Choroid plexus epithelial cell (primary cell): ENCODE measurements around the gene MOCS1.

ENCODE experiments used
- DNase-seq: peaks from one replicate; pipeline ENCODE4 v3.0.0-alpha.2; 2010; ENCODE audit warnings: low read depth
- H3K4me3 ChIP-seq: 2 replicates; pipeline ENCODE4 v1.5.1; 2011; ENCODE audit warnings: low read depth, mild to moderate bottlenecking, control low read depth, low read length, moderate library complexity
- CTCF ChIP-seq: conservative IDR thresholded peaks from 2 replicates; pipeline ENCODE4 v1.5.1; 2011; ENCODE audit warnings: low read depth, mild to moderate bottlenecking, control low read depth, inconsistent platforms, low read length, moderate library complexity

The MOCS1 gene

GRCh38 chr6:39934131-39934757, at the start of gene MOCS1:
TSS of gene MOCS1 (minus strand) at chr6:39934462. CDS start at chr6:39934417, 45 bp downstream.
- H3K4me3 ChIP-seq: peak within 1 kb of the TSS; percentile 77
- TF ChIP-seq CTCF: no peak
- peak; percentile 58 for DNase-seq

- no peak overlapping the region for H3K4me3 ChIP-seq
- no peak for DNase-seq
- TF ChIP-seq CTCF: no peak
Observed at GRCh38 chr6:39984051-39984450, 49.8 kb upstream of the MOCS1 start.

DNA sequence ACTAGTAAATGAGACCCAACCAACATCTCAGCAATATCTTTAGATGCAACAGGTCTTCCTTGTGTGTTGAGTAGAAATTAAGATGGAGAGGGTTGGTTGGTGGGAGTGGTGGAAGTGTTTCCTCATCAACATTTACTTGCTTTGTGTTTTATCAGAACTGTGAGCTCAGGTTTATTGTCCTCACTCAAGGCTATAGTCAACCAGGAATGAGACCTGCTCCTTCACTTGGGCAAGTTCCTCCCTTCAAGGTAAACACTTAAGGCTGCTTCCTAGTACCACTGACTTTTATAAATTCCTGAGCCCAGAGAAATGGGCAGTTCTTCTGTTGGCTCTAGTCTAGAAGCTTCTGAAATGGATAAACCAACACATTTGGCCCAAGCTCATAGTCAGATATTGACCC, 48.9 kb upstream of the MOCS1 start:
- H3K4me3 ChIP-seq: no peak overlapping the region
- DNase-seq: no peak
- no peak for TF ChIP-seq CTCF

DNA sequence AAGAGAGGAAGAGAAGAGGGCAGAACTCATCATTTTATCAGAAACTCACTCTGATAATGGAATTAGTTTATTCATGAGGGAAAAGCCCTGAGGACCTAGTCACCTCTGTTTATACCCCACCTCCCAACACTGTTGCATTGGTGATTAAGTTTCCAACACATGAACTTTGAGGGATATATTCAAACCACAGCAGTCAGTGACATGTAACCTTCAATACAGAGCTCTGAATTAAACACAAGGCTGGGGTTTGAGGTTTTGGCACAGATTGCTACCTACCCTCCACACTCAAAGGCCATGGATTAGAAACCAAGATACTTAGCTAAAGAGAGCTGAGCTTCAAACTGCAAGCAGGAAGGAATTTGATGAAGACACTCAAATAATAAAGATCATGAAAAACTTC, 48.5 kb upstream of the MOCS1 start:
- DNase-seq: no peak
- H3K4me3 ChIP-seq: no peak overlapping the region
- TF ChIP-seq CTCF: no peak

DNA sequence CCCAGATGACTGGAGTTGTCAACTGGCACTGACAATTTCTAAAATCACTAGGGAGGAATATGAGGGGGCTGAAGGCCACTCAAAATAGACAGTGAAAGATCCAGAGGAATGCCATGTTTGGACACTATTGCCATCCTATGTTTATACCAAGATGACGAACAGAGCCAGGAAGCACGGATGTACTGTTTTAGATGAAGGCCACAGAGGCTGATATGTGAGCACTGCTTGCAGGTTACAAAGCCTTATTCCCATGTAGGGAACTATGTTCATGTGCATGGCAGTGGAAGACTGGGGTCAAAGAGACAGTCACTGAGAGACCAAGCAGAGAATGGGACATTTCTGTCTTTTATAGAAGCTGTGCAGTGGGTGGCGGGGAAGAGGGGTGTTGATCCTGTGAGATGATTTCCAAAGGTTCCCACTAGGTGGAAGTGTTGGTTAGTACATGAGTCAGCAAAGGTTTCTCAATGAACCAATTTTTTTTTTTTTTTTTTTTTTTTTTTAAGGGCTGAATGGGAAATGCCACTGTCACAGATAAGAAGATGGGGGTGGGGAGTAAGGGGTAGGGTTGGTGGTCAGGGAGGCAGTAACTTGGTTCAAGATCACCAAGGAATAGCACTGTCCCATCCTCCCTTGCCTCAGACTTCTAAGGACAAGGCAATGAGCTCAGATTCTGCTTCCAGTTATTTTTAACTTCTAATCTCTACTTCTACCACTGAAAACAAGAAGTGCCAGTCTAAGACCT, 46.7 kb upstream of the MOCS1 start:
- H3K4me3 ChIP-seq: no peak overlapping the region
- peak; percentile 82 for DNase-seq
- peak; percentile 68 for TF ChIP-seq CTCF

DNA sequence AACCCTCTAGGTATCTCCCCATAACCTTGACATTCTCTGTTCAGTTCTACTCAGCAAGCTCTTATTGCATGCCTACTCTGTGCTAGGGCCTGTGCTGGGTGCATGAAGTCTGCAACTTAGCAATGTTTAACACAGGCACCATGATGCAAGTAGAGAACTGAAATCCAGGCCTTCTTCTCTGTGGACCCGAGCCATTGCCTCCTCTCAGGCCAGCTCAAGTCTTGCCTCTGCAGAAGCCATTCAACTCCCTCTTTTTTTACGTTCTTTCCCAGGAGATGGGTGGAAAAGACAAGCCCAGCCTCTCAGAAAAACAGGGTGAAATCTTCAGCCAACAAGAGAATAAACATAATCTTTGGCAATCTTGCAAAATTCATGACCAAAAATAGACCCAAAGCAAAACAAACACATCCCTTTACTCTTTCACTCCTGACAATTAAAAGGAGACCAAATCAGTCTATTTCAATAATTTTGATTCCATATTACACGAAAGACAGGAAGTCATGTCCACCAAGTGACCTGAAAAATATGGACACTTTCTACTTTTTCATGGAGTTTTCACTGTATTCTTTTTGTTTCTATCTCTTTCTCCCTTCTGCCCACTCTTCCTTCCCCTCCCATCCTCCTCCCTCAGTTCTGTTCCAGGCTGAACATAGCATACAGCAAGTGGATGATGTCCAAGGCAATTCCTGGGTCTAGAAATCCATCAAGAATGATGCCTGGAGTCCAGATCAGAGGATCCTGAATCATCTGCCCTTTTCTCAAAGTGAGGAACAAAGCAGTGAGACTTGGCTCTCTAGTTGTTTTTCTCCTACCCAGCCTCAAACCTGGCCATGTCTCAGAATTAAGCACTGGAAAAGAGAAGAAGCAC, 45.4 kb upstream of the MOCS1 start:
- no peak for DNase-seq
- H3K4me3 ChIP-seq: no peak overlapping the region
- TF ChIP-seq CTCF: no peak
